Ascending aorta (tissue), 2 donors: Measurements from ENCODE around the gene SLC19A1. TPM values are rescaled to one million over a fixed set of nuclear protein-coding genes. Genes with fewer than 3 reads are reported as not detected.

Experiments used
- DNase-seq, 2 donors: peaks; one replicate each; pipeline ENCODE4 v3.0.0-alpha.2; 2019; ENCODE audit warnings: low spot score in 2 of 2
- H3K27ac ChIP-seq, 2 donors: fragments of 200-600 bp; sonication (generic); one replicate each; pipeline ENCODE4 v1.5.1; 2016 to 2017; ENCODE audit warnings: mild to moderate bottlenecking in 1 of 2
- H3K27me3 ChIP-seq: fragments of 200-600 bp; sonication (generic); one replicate; pipeline ENCODE4 v1.5.1; 2017
- H3K36me3 ChIP-seq, 2 donors: fragments of 200-600 bp; sonication (generic); one replicate each; pipeline ENCODE4 v1.5.1; 2016
- H3K4me1 ChIP-seq, 2 donors: fragments of 200-600 bp; sonication (generic); one replicate each; pipeline ENCODE4 v1.5.1; 2016 to 2017; ENCODE audit warnings: mild to moderate bottlenecking in 1 of 2
- H3K4me3 ChIP-seq, 2 donors: fragments of 200-600 bp; sonication (generic); one replicate each; pipeline ENCODE4 v1.5.1; 2016 to 2017; ENCODE audit warnings: mild to moderate bottlenecking in 1 of 2
- H3K9me3 ChIP-seq, 2 donors: fragments of 200-600 bp; sonication (generic); one replicate each; pipeline ENCODE4 v1.5.1; 2016
- CTCF ChIP-seq, 3 experiments: fragments of 200-600 bp in 2 of 3; fragments of 450-650 bp in 1 of 3; sonication (generic) in 2 of 3; IDR thresholded peaks; one replicate each; pipeline ENCODE4 v1.5.1; 2016 to 2019; ENCODE audit warnings: antibody characterized with exemption in 3 of 3, mild to moderate bottlenecking in 1 of 3, moderate library complexity in 1 of 3
- intact Hi-C: fragments of 100-400 bp; cut with DNase I; formaldehyde crosslinking; loops from one replicate; pipeline ENCODE4 v1.15.1; 2023
- total RNA-seq: library from RNA; depleted of rRNA; stranded (reverse); fragments of >200 nt; gene quantifications from one replicate; pipeline ENCODE4 v1.1.0, GENCODE V29; 2016

Gene SLC19A1
- total RNA-seq, 1 donor from 2014 or later: 8.4 TPM

- no peak overlapping the region for H3K27ac ChIP-seq
- TF ChIP-seq CTCF (IDR thresholded peaks at IDR 0.05): no peak
- H3K27me3 ChIP-seq: no peaks in the 10 kb centered on the region
- H3K9me3 ChIP-seq: peaks cover 0 to 10% of the 10 kb centered on the region in 2 donors
- H3K4me1 ChIP-seq: peaks cover 0 to 16% of the 10 kb centered on the region in 2 donors
- no peak overlapping the region for H3K4me3 ChIP-seq
- intact Hi-C loops: no loop called here
- H3K36me3 ChIP-seq: no peaks in the 10 kb centered on the region
- no peak for DNase-seq
Observed at GRCh38 chr21:45450423-45451090, 91.7 kb downstream of the SLC19A1 start.

- DNase-seq: no peak
- intact Hi-C loops: loop anchor here (10.0 kb wide), 1 partner anchor 285 kb away; no protein-coding TSS in a partner anchor
- H3K4me3 ChIP-seq: no peak overlapping the region
- no peak for TF ChIP-seq CTCF (IDR thresholded peaks at IDR 0.05)
- peaks cover 0 to 10% of the 10 kb centered on the region in 2 donors for H3K9me3 ChIP-seq
- no peaks in the 10 kb centered on the region for H3K36me3 ChIP-seq
- no peaks in the 10 kb centered on the region for H3K27me3 ChIP-seq
- H3K4me1 ChIP-seq: peaks cover 0 to 9% of the 10 kb centered on the region in 2 donors
- no peak overlapping the region for H3K27ac ChIP-seq
Observed at GRCh38 chr21:45449658-45450422, 92.4 kb downstream of the SLC19A1 start.

GRCh38 chr21:45448810-45449657, 93.2 kb downstream of the SLC19A1 start:
- H3K9me3 ChIP-seq: peaks cover 0 to 10% of the 10 kb centered on the region in 2 donors
- H3K4me1 ChIP-seq: peaks cover 0 to 2% of the 10 kb centered on the region in 2 donors
- H3K27ac ChIP-seq: no peak overlapping the region
- H3K27me3 ChIP-seq: no peaks in the 10 kb centered on the region
- no peak for TF ChIP-seq CTCF (IDR thresholded peaks at IDR 0.05)
- no peak for DNase-seq
- intact Hi-C loops: loop anchor here (10.0 kb wide), 1 partner anchor 284 kb away; no protein-coding TSS in a partner anchor
- H3K4me3 ChIP-seq: no peak overlapping the region
- H3K36me3 ChIP-seq: no peaks in the 10 kb centered on the region

- intact Hi-C loops: loop anchor here (10.0 kb wide), 1 partner anchor 284 kb away; no protein-coding TSS in a partner anchor
- H3K4me3 ChIP-seq: no peak overlapping the region
- H3K36me3 ChIP-seq: no peaks in the 10 kb centered on the region
- H3K4me1 ChIP-seq: peaks cover 0 to 3% of the 10 kb centered on the region in 2 donors
- H3K27ac ChIP-seq: no peak overlapping the region
- H3K9me3 ChIP-seq: peaks cover 0 to 10% of the 10 kb centered on the region in 2 donors
- no peak for TF ChIP-seq CTCF (IDR thresholded peaks at IDR 0.05)
- no peak for DNase-seq
- no peaks in the 10 kb centered on the region for H3K27me3 ChIP-seq
Observed at GRCh38 chr21:45448283-45448809, 93.9 kb downstream of the SLC19A1 start.

Other genes starting within 250 kb of the SLC19A1 start
- 699 TPM for gene COL18A1, start 137.3 kb downstream of the SLC19A1 start, total RNA-seq
- not detected for gene PCBP3, start 101.3 kb upstream of the SLC19A1 start, total RNA-seq